Aortic smooth muscle cell (primary cell): Measurements from ENCODE around the gene ATP6V1A. TPM values are rescaled to one million over a fixed set of nuclear protein-coding genes. Genes with fewer than 3 reads are reported as not detected.

ENCODE experiments used
- total RNA-seq: library from RNA; depleted of rRNA; stranded (reverse); fragments of >200 nt; gene quantifications from 2 replicates; pipeline ENCODE4 v1.2.3, GENCODE V29; 2014

Gene ATP6V1A
- total RNA-seq = 127 and 128 TPM in 2 replicates

GRCh38 chr3:113746548-113747282 is at the start of gene ATP6V1A:
ATP6V1A (plus strand) TSS chr3:113747035; CDS start chr3:113778754, 31,719 bp downstream.

GRCh38 chr3:113745756-113746547 is 883 bp upstream of the ATP6V1A start, which contains the start of gene NAA50:
NAA50 (minus strand) TSS chr3:113746249; CDS start chr3:113745949, 300 bp downstream.

GRCh38 chr3:113838631-113839209 is 91.9 kb downstream of the ATP6V1A start, which contains the start of gene GRAMD1C:
GRAMD1C (plus strand) TSS chr3:113838788; CDS start chr3:113838910, 122 bp downstream.

Other genes starting within 250 kb of the ATP6V1A start
- gene SPICE1, start 231.9 kb upstream of the ATP6V1A start, total RNA-seq = 8.5 and 8.6 TPM in 2 replicates
- gene SIDT1, start 214.5 kb upstream of the ATP6V1A start, total RNA-seq = not detected in 2 replicates
- gene USF3, start 50.4 kb upstream of the ATP6V1A start, total RNA-seq = 3.8 and 5.3 TPM in 2 replicates
- gene NAA50, start 786 bp upstream of the ATP6V1A start, total RNA-seq = 122 and 136 TPM in 2 replicates
- 12.6 and 21.1 TPM in 2 replicates for gene GRAMD1C, start 91.8 kb downstream of the ATP6V1A start, total RNA-seq
- 3.8 and 5.4 TPM in 2 replicates for gene ZDHHC23, start 201.0 kb downstream of the ATP6V1A start, total RNA-seq